ENCODE results near the gene HOXA9. TPM values are rescaled to one million over a fixed set of nuclear protein-coding genes. Genes with fewer than 3 reads are reported as not detected.
A peak's percentile ranks its signal among the peaks of the same experiment; 100 is the strongest.

Gene HOXA9
- total RNA-seq, 2 donors from 2014 or later = 14.7 to 57.0 TPM

- Histone ChIP-seq H3K27ac (peak overlapping the region; percentile 96), H3K36me3 (no peaks in the 10 kb centered on the region), H3K4me1 (replicated peaks) (no peaks in the 10 kb centered on the region), H3K27me3 (replicated peaks; ENCODE audit: insufficient read depth) (no peaks in the 10 kb centered on the region), H3K4me3 (peak overlapping the region; percentile 61 to 80), H3K9me3 (no peaks in the 10 kb centered on the region)
- WGBS = under 1% methylated on average over 56 of the region's 58 CpGs
- DNase-seq (ENCODE audit: low spot score) = peak; percentile 89
- intact Hi-C loops (cut with DNase I) = no loop called here
- TF ChIP-seq POLR2AphosphoS5 (IDR thresholded peaks at IDR 0.05) (peak; percentile 87), CTCF (IDR thresholded peaks at IDR 0.05) (peak in 1 of 4 experiments; percentile 13), POLR2A (IDR thresholded peaks at IDR 0.05) (peak; percentile 68)
These were observed 7.6 kb upstream of the HOXA9 start for GRCh38 chr7:27172823-27173510.

- 6% methylated on average over 10 of the region's 10 CpGs for WGBS
- Histone ChIP-seq H3K27me3 (replicated peaks; ENCODE audit: insufficient read depth) (no peaks in the 10 kb centered on the region), H3K9me3 (no peaks in the 10 kb centered on the region), H3K4me3 (peak overlapping the region; percentile 61 to 80), H3K4me1 (replicated peaks) (no peaks in the 10 kb centered on the region), H3K27ac (peak overlapping the region; percentile 96), H3K36me3 (no peaks in the 10 kb centered on the region)
- DNase-seq (ENCODE audit: low spot score) = no peak
- TF ChIP-seq POLR2A (IDR thresholded peaks at IDR 0.05) (no peak), POLR2AphosphoS5 (IDR thresholded peaks at IDR 0.05) (no peak), CTCF (IDR thresholded peaks at IDR 0.05) (no peak)
- intact Hi-C loops (cut with DNase I) = no loop called here
These were observed 7.0 kb upstream of the HOXA9 start for GRCh38 chr7:27172315-27172774.

DNA sequence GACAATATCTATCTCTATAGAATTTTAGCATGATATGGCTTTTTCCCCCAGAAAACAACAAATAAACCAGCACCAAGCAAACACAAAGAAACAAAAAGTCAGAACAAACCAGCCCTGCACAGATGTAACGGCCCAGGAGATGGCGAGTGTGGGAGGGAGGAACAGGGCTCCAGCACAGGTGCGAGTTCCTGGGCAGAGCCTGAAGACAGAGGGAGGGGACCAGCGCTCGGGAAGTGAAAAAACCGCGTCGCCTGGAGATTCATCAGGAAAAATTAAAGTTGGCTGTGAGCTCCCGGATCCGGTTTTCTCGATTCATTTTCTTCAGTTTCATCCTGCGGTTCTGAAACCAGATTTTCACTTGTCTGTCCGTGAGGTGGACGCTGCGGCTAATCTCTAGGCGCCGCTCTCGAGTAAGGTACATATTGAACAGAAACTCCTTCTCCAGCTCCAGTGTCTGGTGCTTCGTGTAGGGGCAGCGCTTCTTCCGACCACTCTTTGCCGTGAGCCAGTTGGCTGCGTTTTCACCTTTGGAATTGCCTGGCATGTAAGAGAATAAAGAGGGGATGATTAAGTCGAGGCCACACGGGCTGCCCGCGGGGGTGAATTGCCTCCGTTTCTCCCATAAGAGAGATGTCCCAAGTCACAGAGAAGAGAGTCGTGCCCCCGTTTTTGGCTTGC is 6.4 kb upstream of the HOXA9 start:
- no peak for DNase-seq (ENCODE audit: low spot score)
- Histone ChIP-seq H3K4me1 (replicated peaks) (no peaks in the 10 kb centered on the region), H3K27ac (peak overlapping the region; percentile 96), H3K36me3 (no peaks in the 10 kb centered on the region), H3K27me3 (replicated peaks; ENCODE audit: insufficient read depth) (no peaks in the 10 kb centered on the region), H3K4me3 (peak overlapping the region; percentile 61 to 80), H3K9me3 (no peaks in the 10 kb centered on the region)
- intact Hi-C loops (cut with DNase I) = no loop called here
- TF ChIP-seq POLR2A (IDR thresholded peaks at IDR 0.05) (no peak), CTCF (IDR thresholded peaks at IDR 0.05) (peak in 1 of 4 experiments; percentile 5), POLR2AphosphoS5 (IDR thresholded peaks at IDR 0.05) (no peak)
- 4% methylated on average over 30 of the region's 30 CpGs for WGBS

DNA sequence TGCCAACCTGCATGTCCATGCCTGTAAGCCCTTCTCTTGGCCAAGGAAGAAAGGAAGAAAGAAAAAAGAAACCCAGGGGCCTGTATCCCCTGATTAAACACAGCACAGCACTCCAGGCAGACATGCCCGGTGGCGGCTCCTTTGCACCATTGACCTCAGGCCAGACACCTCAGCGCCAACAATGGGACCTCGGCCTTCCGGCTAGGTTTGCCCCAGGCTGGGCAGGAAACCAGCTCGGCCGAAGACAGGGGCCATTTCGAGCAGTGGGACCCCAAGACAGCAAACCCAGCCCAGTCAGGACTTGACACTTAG is 5.9 kb upstream of the HOXA9 start:
- no peaks in the 10 kb centered on the region for H3K36me3 ChIP-seq
- TF ChIP-seq CTCF (IDR thresholded peaks at IDR 0.05) (no peak), POLR2AphosphoS5 (IDR thresholded peaks at IDR 0.05) (no peak), POLR2A (IDR thresholded peaks at IDR 0.05) (no peak)
- peak overlapping the region; percentile 96 for H3K27ac ChIP-seq
- H3K4me3 ChIP-seq = peak overlapping the region; percentile 61 to 80
- intact Hi-C loops (cut with DNase I) = no loop called here
- H3K27me3 ChIP-seq (replicated peaks; ENCODE audit: insufficient read depth) = no peaks in the 10 kb centered on the region
- DNase-seq (ENCODE audit: low spot score) = no peak
- no peaks in the 10 kb centered on the region for H3K4me1 ChIP-seq (replicated peaks)
- H3K9me3 ChIP-seq = no peaks in the 10 kb centered on the region
- WGBS = 3% methylated on average over 8 of the region's 8 CpGs
